GM13976 (cell line): ENCODE measurements around the gene EXOC4.

Experiments
- DNase-seq: peaks from one replicate; pipeline ENCODE4 v3.0.0; 2012; ENCODE audit warnings: low spot score
- CTCF ChIP-seq: IDR thresholded peaks from 2 replicates; pipeline ENCODE4 v1.5.1; 2012; ENCODE audit warnings: borderline replicate concordance, mild to moderate bottlenecking; ENCODE audit not compliant: insufficient read depth; ENCODE audit errors: extremely low read depth, missing control alignments, control extremely low read depth
- in situ Hi-C: fragments of 300-500 bp; cut with MboI; formaldehyde crosslinking; loops from one replicate; pipeline ENCODE4 v1.12.0; 2022; ENCODE audit warnings: low sequenced_read_pairs, mixed read lengths, inconsistent platforms; ENCODE audit not compliant: unreplicated experiment

The EXOC4 gene

GRCh38 chr7:133873631-133874030 lies 620.8 kb downstream of the EXOC4 start:
- in situ Hi-C loops = no loop called here
- TF ChIP-seq CTCF = no peak
- DNase-seq = no peak

GRCh38 chr7:133883591-133883990 lies 630.7 kb downstream of the EXOC4 start:
- no peak for DNase-seq
- in situ Hi-C loops = no loop called here
- no peak for TF ChIP-seq CTCF

- TF ChIP-seq CTCF = no peak
- DNase-seq = no peak
- in situ Hi-C loops = no loop called here
Measured at GRCh38 chr7:133885213-133885612, 632.3 kb downstream of the EXOC4 start.

GRCh38 chr7:133886086-133886485 lies 633.2 kb downstream of the EXOC4 start:
- DNase-seq = no peak
- in situ Hi-C loops = no loop called here
- no peak for TF ChIP-seq CTCF

GRCh38 chr7:133886797-133887196 lies 633.9 kb downstream of the EXOC4 start:
- TF ChIP-seq CTCF = no peak
- in situ Hi-C loops = no loop called here
- no peak for DNase-seq

GRCh38 chr7:133887459-133887858 lies 634.6 kb downstream of the EXOC4 start:
- in situ Hi-C loops = no loop called here
- no peak for DNase-seq
- TF ChIP-seq CTCF = no peak
